GM21526 (cell line): ENCODE measurements around the gene CYLD.

Experiments
- ATAC-seq: cut with Tn5 transposase; IDR thresholded peaks from one replicate; pipeline ENCODE4 v1.9.1; 2021; ENCODE audit warnings: moderate library complexity; ENCODE audit not compliant: unreplicated experiment, low FRiP score

The CYLD gene

GRCh38 chr16:50711040-50711439, 30.8 kb upstream of the CYLD start:
- no peak for ATAC-seq

DNA sequence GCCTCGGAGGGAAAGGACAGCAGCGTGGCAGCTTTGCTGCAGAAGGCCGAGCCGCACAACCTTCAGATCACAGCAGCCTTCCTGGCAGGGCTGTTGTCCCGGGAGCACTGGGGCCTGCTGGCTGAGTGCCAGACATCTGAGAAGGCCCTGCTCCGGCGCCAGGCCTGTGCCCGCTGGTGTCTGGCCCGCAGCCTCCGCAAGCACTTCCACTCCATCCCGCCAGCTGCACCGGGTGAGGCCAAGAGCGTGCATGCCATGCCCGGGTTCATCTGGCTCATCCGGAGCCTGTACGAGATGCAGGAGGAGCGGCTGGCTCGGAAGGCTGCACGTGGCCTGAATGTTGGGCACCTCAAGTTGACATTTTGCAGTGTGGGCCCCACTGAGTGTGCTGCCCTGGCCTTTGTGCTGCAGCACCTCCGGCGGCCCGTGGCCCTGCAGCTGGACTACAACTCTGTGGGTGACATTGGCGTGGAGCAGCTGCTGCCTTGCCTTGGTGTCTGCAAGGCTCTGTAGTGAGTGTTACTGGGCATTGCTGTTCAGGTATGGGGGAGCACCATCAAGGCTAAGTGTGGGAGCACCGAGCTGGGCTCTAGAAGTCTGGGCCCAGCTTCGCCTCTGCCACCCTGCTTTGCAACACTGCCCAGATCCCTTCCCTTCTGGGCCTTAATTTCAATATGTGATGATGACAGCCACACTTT, 29.9 kb upstream of the CYLD start:
- no peak for ATAC-seq

DNA sequence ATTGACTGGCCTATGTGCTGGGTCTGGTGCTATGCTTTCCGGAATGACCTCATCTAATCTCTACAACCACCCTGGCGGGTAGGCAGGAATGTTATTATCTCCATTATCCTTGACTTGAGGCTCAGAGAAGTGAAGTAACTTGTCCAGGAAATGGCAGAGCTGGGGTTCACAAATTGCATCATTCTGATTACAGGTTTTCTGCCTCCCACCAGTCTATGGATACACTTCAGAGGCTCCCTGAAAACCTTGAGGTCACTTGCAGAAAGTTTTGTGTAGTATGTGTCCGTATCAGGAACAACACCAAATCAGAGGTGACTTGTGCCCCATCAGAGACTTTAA, 29.4 kb upstream of the CYLD start:
- no peak for ATAC-seq

GRCh38 chr16:50712956-50713355, 28.9 kb upstream of the CYLD start:
- ATAC-seq: no peak

DNA sequence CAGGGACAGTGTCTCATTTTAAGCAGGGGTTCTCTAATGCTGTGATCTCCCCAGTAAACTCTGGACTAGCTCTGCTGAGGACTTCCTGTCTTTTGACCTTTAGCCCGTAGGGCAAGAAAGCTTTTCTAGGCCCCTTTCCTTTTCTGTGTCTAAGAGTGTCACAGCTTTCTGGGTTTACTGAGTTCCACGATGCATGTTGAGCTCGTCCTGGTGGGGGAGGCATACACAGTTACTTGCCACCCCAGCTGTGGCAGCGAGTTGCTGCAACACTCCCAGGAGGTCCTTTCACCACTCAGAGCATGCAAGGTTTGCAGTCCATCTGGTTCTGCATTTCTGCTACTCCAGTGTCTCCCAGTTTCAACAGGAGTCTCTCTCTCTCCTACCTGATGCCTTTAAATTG, 24.8 kb upstream of the CYLD start:
- no peak for ATAC-seq

GRCh38 chr16:50717494-50717893, 24.4 kb upstream of the CYLD start:
- no peak for ATAC-seq

- ATAC-seq: no peak
These were observed 23.7 kb upstream of the CYLD start for GRCh38 chr16:50718061-50718760.

- ATAC-seq: no peak
These were observed 23.0 kb upstream of the CYLD start for GRCh38 chr16:50718761-50719400.

DNA sequence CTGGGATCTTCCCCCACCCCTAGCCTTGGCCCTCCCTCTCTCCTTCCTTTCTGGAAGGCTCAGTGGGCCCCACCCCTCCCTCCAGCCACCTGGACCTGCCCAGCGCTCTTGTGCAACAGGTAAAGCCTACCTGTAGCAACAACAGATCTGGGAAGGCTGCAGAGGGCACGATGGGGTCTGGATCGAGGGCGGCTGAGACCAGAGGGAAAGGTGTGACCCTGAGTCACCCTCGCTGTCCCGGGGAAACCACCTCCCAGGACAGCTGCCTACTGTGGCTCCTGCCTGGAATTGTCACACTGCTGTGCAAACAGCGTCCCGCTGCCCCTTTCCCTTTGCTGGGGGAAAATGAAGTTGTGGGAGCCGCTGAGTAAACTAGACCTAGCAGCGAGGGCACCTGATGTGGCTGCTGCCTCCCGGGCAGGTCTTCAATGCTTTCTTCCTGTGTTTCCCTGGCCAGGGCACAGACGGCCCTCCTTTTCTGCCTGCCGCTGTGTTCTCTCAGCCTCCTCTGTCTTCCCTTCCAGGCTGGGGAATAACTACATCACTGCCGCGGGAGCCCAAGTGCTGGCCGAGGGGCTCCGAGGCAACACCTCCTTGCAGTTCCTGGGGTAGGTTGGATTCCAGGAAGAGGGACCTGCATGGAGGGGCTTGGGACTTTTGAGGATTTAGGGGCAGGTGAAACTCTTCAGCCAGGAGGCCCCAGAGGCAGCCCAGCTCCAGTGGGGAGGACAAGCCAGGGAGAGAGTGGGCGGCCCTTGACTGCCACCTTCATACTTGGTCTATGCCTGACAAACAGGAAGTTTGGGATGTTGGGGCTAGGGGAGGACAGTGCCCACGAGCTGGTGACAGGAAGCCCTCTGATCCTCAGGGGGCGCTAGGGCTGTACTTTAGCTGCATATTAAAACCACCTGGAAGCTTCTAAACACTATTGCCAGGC, 22.2 kb upstream of the CYLD start:
- ATAC-seq: no peak

DNA sequence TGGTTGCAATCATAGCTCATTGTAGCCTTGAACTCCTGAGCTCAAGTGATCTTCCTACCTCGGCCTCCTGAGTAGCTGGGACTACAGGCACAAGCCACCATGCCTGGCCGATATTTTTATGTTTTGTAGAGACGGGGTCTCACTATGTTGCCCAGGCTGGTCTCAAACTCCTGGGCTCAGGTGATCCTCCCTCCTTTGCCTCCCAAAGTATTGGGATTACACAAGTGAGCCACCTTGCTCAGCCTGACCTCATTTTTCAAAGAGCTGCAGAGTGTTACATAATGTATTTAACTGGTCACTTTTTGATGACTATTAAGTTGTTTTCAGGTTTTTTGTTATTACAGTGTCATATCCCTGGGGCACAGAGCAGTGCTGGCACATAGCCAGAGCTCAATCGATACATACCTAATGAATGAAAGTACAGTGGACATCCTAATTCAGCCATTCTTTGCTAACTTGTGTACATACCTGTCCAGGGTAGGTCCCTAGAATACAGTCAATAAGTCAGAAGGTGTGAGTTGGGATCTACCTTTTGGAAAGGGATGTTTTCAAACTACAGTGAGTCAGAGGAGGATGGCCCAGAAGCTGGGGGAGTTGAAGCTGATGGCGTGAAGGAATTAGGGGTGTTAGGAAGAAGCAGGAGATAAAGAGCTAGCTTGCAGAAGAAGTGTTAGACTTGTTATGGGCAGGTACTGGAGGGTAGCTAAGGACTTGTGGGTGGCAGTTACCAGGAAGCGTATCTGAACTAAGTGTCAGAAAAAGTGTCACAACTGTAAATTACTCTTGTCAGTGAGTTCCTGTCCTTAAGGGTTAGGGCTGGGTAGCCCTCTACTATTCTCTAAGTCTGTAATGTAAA, 20.1 kb upstream of the CYLD start:
- no peak for ATAC-seq

DNA sequence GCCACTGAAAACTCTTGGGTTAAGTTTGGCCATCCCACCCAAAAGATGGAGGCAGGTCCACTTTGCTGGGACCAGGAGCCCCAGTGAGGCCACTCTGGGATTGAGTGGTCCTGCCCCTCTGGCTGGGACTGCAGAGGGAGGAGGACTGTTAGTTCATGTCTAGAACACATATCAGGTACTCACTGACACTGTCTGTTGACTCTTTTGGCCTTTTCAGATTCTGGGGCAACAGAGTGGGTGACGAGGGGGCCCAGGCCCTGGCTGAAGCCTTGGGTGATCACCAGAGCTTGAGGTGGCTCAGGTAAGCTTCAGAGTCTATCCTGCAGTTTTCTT, 19.5 kb upstream of the CYLD start:
- no peak for ATAC-seq

GRCh38 chr16:50722960-50723359, 18.9 kb upstream of the CYLD start:
- ATAC-seq: no peak

DNA sequence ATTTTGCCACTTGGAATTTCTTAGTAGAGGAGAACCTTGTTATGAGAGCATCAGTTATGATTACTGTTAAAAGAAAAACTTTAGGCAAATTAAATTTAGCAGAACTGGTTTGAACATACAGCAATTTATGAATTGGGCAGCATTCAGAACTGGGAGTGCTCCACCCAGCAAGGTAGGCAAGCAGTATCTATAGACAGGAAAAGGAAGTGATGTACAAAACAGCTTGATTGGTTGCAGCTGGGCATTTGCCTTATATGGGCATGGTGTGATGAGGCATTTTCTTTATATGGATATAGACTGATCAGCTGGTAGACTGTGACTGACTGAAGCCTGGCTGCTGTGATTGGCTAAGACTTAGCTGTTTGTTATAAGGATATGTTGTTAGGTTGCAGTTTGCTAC, 17.6 kb upstream of the CYLD start:
- no peak for ATAC-seq

- no peak for ATAC-seq
These were observed 10.5 kb upstream of the CYLD start for GRCh38 chr16:50731130-50731988.

- ATAC-seq: no peak
These were observed 9.7 kb upstream of the CYLD start for GRCh38 chr16:50731989-50732832.

- no peak for ATAC-seq
These were observed 8.4 kb upstream of the CYLD start for GRCh38 chr16:50733468-50733867.

DNA sequence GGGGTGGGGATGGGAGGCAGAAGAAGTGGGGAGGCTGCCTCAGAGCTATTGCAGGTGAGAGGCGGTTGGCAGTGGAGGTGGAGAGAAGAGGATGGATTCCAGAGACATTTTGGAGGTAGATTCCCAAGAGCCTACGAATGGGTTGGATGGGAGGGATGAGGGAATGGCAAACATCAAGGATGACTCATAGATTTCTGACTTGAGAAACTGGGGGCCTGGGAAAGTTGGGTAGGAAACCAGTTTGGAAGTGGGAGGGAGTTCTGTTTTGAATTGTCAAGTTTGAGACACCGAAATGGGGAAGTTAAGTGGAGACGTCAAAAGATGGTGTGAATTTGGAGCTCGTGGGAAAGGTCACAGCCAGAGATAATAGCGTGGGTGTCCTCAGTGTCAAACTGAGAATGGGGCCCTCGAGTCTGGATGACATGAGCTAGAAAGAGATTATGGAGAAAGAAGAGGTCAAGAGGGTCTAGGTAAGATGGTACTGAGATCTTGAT, 6.2 kb upstream of the CYLD start:
- peak; percentile 38 for ATAC-seq

DNA sequence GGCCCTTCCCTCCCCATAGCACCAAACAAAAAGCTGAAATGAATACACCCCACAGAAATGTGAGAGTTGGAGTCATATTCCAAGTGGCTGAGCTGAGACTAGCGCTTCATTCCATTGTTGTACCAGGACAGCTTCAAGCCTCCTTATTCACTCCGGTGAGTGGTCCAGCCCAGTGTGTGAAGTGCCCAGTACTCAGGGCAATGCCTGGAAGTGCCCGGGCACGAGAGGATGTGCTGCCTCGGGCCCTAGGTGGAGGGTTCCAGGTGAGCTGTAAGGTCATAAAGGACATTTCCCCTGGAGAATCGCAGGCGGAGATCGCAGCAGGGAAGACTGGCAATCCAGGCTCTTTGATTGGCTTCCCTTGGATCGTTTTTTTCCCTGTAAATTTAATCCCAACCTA, 5.4 kb upstream of the CYLD start:
- ATAC-seq: no peak
